ENCODE measurements around the gene ANKS1B.

DNA sequence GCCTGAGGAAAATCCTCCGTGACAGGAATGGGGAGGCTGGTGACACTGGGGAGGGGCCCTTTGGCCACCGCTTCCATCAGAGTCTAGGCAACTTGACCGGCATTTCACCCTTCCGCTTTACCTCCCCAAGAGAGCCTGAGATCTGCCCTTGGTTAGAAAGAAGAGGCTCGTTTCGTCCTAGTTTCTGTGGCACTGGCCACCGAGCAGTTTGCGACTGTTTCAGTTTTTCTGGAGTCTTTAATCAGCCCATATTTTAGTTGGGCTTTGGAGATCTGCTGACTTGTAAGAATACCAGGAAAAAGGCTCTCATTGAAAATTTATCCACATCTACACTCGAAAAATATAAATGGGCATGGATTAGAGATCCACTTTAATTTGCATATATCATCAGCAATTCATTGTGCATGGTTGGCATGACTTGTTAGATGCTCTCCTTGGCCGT lies 414 bp upstream of the ANKS1B start:
- TF ChIP-seq, protein P1, sequence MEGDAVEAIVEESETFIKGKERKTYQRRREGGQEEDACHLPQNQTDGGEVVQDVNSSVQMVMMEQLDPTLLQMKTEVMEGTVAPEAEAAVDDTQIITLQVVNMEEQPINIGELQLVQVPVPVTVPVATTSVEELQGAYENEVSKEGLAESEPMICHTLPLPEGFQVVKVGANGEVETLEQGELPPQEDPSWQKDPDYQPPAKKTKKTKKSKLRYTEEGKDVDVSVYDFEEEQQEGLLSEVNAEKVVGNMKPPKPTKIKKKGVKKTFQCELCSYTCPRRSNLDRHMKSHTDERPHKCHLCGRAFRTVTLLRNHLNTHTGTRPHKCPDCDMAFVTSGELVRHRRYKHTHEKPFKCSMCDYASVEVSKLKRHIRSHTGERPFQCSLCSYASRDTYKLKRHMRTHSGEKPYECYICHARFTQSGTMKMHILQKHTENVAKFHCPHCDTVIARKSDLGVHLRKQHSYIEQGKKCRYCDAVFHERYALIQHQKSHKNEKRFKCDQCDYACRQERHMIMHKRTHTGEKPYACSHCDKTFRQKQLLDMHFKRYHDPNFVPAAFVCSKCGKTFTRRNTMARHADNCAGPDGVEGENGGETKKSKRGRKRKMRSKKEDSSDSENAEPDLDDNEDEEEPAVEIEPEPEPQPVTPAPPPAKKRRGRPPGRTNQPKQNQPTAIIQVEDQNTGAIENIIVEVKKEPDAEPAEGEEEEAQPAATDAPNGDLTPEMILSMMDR (tag by site-specific recombination; IDR thresholded peaks at IDR 0.05) = no peak
- no peak for TF ChIP-seq BCL11B (tag by site-specific recombination; IDR thresholded peaks at IDR 0.05; ENCODE audit: low read depth)
- TF ChIP-seq ZNF10 (tag by site-specific recombination; IDR thresholded peaks at IDR 0.05) = no peak
- TF ChIP-seq, protein P2, sequence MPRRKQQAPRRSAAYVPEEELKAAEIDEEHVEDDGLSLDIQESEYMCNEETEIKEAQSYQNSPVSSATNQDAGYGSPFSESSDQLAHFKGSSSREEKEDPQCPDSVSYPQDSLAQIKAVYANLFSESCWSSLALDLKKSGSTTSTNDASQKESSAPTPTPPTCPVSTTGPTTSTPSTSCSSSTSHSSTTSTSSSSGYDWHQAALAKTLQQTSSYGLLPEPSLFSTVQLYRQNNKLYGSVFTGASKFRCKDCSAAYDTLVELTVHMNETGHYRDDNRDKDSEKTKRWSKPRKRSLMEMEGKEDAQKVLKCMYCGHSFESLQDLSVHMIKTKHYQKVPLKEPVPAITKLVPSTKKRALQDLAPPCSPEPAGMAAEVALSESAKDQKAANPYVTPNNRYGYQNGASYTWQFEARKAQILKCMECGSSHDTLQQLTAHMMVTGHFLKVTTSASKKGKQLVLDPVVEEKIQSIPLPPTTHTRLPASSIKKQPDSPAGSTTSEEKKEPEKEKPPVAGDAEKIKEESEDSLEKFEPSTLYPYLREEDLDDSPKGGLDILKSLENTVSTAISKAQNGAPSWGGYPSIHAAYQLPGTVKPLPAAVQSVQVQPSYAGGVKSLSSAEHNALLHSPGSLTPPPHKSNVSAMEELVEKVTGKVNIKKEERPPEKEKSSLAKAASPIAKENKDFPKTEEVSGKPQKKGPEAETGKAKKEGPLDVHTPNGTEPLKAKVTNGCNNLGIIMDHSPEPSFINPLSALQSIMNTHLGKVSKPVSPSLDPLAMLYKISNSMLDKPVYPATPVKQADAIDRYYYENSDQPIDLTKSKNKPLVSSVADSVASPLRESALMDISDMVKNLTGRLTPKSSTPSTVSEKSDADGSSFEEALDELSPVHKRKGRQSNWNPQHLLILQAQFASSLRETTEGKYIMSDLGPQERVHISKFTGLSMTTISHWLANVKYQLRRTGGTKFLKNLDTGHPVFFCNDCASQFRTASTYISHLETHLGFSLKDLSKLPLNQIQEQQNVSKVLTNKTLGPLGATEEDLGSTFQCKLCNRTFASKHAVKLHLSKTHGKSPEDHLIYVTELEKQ (tag by site-specific recombination; IDR thresholded peaks at IDR 0.05; ENCODE audit: borderline replicate concordance) = no peak

All from HEK293 (cell line).